SK-N-SH (cell line): Measurements from ENCODE around the gene BMP7. TPM values are rescaled to one million over a fixed set of nuclear protein-coding genes. Genes with fewer than 3 reads are reported as not detected.

ENCODE experiments used
- CTCF ChIA-PET: fragments of 300-600, 350-600 bp; formaldehyde crosslinking; extraction: SDS; loops from one replicate; lab custom pipeline; 2021; lab: Yijun Ruan, JAX
- POLR2A ChIA-PET: fragments of 350-600 bp; sonication (Branson Sonifier 250); formaldehyde crosslinking; extraction: SDS; loops from one replicate; lab custom pipeline; 2020; ENCODE audit warnings: antibody characterized with exemption, inconsistent platforms; lab: Yijun Ruan, JAX
- DNase-seq: peaks from one replicate; pipeline ENCODE4 v3.0.0; 2012
- H2AFZ ChIP-seq: fragments of 200-600 bp; sonication (generic); 2 replicates; pipeline ENCODE4 v1.8.1; 2016; ENCODE audit warnings: antibody characterized with exemption, mild to moderate bottlenecking, low read depth
- H3F3A ChIP-seq: fragments of 200-600 bp; sonication (generic); replicated peaks from 2 replicates; pipeline ENCODE3; 2016; ENCODE audit warnings: antibody characterized with exemption, mild to moderate bottlenecking; ENCODE audit not compliant: insufficient read depth
- H3K27ac ChIP-seq, 2 experiments: fragments of 200-500 bp in 1 of 2; fragments of 200-600 bp in 1 of 2; sonication (Bioruptor generic) in 1 of 2; sonication (generic), shearing (Covaris generic) in 1 of 2; 2 replicates each; pipeline versions ENCODE4 v1.5.1 to v1.6.1; 2014 to 2016; ENCODE audit warnings: low read depth in 2 of 2, inconsistent platforms in 1 of 2, low read length in 1 of 2, mild to moderate bottlenecking in 1 of 2, mixed read lengths in 1 of 2
- H3K27me3 ChIP-seq: fragments of 200-600 bp; sonication (generic), shearing (Covaris generic); 2 replicates; pipeline ENCODE4 v1.6.1; 2016; ENCODE audit warnings: mixed run types; ENCODE audit not compliant: insufficient read depth
- H3K36me3 ChIP-seq, 2 experiments: fragments of 200-500 bp in 1 of 2; fragments of 200-600 bp in 1 of 2; sonication (Bioruptor generic) in 1 of 2; sonication (generic) in 1 of 2; replicated peaks in 1 of 2; 2 replicates each; pipeline versions ENCODE3 to v1.5.1; 2014 to 2016; ENCODE audit warnings: low read length in 1 of 2, mild to moderate bottlenecking in 1 of 2; ENCODE audit not compliant: insufficient read depth in 2 of 2, control insufficient read depth in 1 of 2
- H3K4me1 ChIP-seq, 2 experiments: fragments of 200-500 bp in 1 of 2; fragments of 200-600 bp in 1 of 2; sonication (Bioruptor generic) in 1 of 2; sonication (generic), shearing (Covaris generic) in 1 of 2; 2 replicates each; pipeline versions ENCODE4 v1.5.1 to v1.6.1; 2014 to 2016; ENCODE audit warnings: low read depth in 1 of 2, low read length in 1 of 2, mixed run types in 1 of 2; ENCODE audit not compliant: insufficient read depth in 2 of 2, control insufficient read depth in 1 of 2
- H3K4me2 ChIP-seq: fragments of 200-600 bp; sonication (generic), shearing (Covaris generic); 2 replicates; pipeline ENCODE4 v1.6.1; 2017; ENCODE audit warnings: mixed run types
- H3K4me3 ChIP-seq, 2 experiments: fragments of 200-500 bp in 1 of 2; fragments of 200-600 bp in 1 of 2; sonication (Bioruptor generic) in 1 of 2; sonication (generic), shearing (Covaris generic) in 1 of 2; 2 replicates each; pipeline versions ENCODE4 v1.5.1 to v1.8.1; 2014 to 2016; ENCODE audit warnings: low read depth in 2 of 2, inconsistent platforms in 1 of 2, low read length in 1 of 2, mild to moderate bottlenecking in 1 of 2, mixed read lengths in 1 of 2, moderate library complexity in 1 of 2
- H3K79me2 ChIP-seq: fragments of 200-600 bp; sonication (generic); 2 replicates; pipeline ENCODE4 v1.8.1; 2017; ENCODE audit warnings: mild to moderate bottlenecking; ENCODE audit not compliant: insufficient read depth
- H3K9ac ChIP-seq: fragments of 200-600 bp; sonication (generic); 2 replicates; pipeline ENCODE4 v1.6.1; 2017; ENCODE audit warnings: mixed run types
- H3K9me2 ChIP-seq: fragments of 200-600 bp; sonication (generic); 2 replicates; pipeline ENCODE4 v1.6.1; 2017; ENCODE audit warnings: mixed run types
- H3K9me3 ChIP-seq: fragments of 200-600 bp; sonication (generic); 2 replicates; pipeline ENCODE4 v1.6.1; 2017; ENCODE audit warnings: mixed run types, mild to moderate bottlenecking, moderate library complexity
- H4K20me1 ChIP-seq: fragments of 200-600 bp; sonication (generic); 2 replicates; pipeline ENCODE4 v1.6.1; 2017; ENCODE audit warnings: mild to moderate bottlenecking, mixed run types; ENCODE audit not compliant: insufficient read depth
- CHD2 ChIP-seq: fragments of 150-350 bp; IDR thresholded peaks from 2 replicates; pipeline ENCODE4 v1.6.1; 2018; ENCODE audit warnings: low read length; ENCODE audit not compliant: partially characterized antibody
- ELF1 ChIP-seq: IDR thresholded peaks from 2 replicates; pipeline ENCODE4 v1.4.0; 2012
- EP300 ChIP-seq, 2 experiments: IDR thresholded peaks; 2 replicates each; pipeline versions ENCODE4 v1.4.0 to v1.6.1; 2012; ENCODE audit warnings: borderline replicate concordance in 1 of 2, low read depth in 1 of 2, low read length in 1 of 2
- EZH2phosphoT487 ChIP-seq: fragments of 200-600 bp; sonication (generic); IDR thresholded peaks from 2 replicates; pipeline ENCODE4 v1.6.1; 2017; ENCODE audit warnings: low read depth, mixed run types, mild to moderate bottlenecking, antibody characterized with exemption, moderate library complexity, borderline replicate concordance
- FOXJ3 ChIP-seq: sonication (generic); formaldehyde crosslinking; IDR thresholded peaks from 2 replicates; pipeline ENCODE4 v1.5.1; 2020; ENCODE audit warnings: mild to moderate bottlenecking, missing genetic modification reagents
- GATA2 ChIP-seq: sonication (generic); formaldehyde crosslinking; IDR thresholded peaks from 2 replicates; pipeline ENCODE4 v1.5.0; 2020; ENCODE audit warnings: mild to moderate bottlenecking, missing genetic modification reagents
- JUND ChIP-seq: IDR thresholded peaks from 2 replicates; pipeline ENCODE4 v1.4.0; 2012
- MEF2A ChIP-seq: IDR thresholded peaks from 2 replicates; pipeline ENCODE4 v1.4.0; 2012; ENCODE audit warnings: low read depth, borderline replicate concordance
- MXI1 ChIP-seq: IDR thresholded peaks from 2 replicates; pipeline ENCODE4 v1.6.1; 2012; ENCODE audit warnings: mild to moderate bottlenecking, low read depth, low read length, improper control_type of control experiment
- NFIC ChIP-seq: IDR thresholded peaks from 2 replicates; pipeline ENCODE4 v1.4.0; 2012; ENCODE audit warnings: borderline replicate concordance
- NRF1 ChIP-seq: IDR thresholded peaks from 2 replicates; pipeline ENCODE4 v1.6.1; 2012; ENCODE audit warnings: low read depth, mild to moderate bottlenecking, low read length
- RAD21 ChIP-seq: IDR thresholded peaks from 2 replicates; pipeline ENCODE4 v1.6.1; 2012; ENCODE audit warnings: mild to moderate bottlenecking, low read length
- RCOR1 ChIP-seq: fragments of 150-350 bp; IDR thresholded peaks from 2 replicates; pipeline ENCODE4 v1.6.1; 2017; ENCODE audit warnings: antibody characterized with exemption, low read length
- RFX5 ChIP-seq: IDR thresholded peaks from 2 replicates; pipeline ENCODE4 v1.6.1; 2012; ENCODE audit warnings: mild to moderate bottlenecking, improper control_type of control experiment, low read length
- SIN3A ChIP-seq: IDR thresholded peaks from 2 replicates; pipeline ENCODE4 v1.6.1; 2012; ENCODE audit warnings: low read depth, mild to moderate bottlenecking, low read length, moderate library complexity, borderline replicate concordance
- WGBS: methylation state at CpG from one replicate; pipeline ENCODE4 v1.1.6; 2017; ENCODE audit warnings: low lambda C conversion rate; 5-methylcytosine and 5-hydroxymethylcytosine counted together
- polyA plus RNA-seq, 3 experiments: library from polyadenylated mRNA; depleted of rRNA; stranded (reverse); fragments of >200 nt; gene quantifications; 2 replicates each; pipeline ENCODE4 v1.2.3, GENCODE V29; 2012
- TF ChIP-seq, protein P1 (sequence below): fragments of 200-600 bp; sonication (generic); IDR thresholded peaks from 2 replicates; pipeline ENCODE4 v1.6.1; 2017; ENCODE audit warnings: antibody characterized with exemption, mild to moderate bottlenecking, moderate library complexity
- TF ChIP-seq, protein P2 (sequence below): IDR thresholded peaks from 2 replicates; pipeline ENCODE4; 2012
- TF ChIP-seq, protein P3 (sequence below): IDR thresholded peaks from 2 replicates; pipeline ENCODE4 v1.4.0; 2012; ENCODE audit warnings: low read depth, borderline replicate concordance
- TF ChIP-seq, protein P4 (sequence below): IDR thresholded peaks from 2 replicates; pipeline ENCODE4 v1.6.1; 2012; ENCODE audit warnings: mild to moderate bottlenecking, low read depth, low read length, moderate library complexity

The BMP7 gene
- polyA plus RNA-seq, 1 of the 3 experiments (the other 2 are of a cell fraction) = not detected

DNA sequence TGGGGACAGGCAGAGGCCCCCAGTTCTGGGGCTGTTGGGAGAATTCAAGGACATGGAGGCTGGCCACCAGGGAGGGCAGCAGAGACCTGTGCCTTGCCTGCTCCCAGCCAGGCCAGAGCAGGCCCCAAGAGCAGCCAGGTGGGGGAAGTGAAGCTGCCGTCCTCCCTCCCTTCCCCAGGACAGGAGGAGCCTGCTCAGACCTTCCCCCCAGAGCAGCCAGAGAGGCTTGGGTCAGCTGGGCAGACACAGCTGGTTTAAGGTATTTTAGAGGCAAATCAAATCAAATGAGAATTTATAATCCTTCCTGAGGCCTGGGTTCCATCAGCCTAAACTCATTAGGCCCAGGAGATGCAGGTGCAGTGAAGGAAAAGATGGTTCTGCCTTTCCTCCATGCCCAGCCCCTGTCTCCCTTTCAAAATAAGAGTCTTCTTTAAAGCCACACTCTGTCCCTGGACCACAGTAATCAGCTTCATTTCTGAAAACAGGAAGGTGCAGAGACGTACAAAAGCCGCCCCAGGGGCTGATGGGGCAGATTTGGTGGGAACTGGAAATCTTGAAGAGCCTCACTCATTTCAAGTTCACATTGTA, 21.7 kb downstream of the BMP7 start:
- no peak for TF ChIP-seq NFIC
- no peak for TF ChIP-seq SIN3A
- TF ChIP-seq, protein P1, sequence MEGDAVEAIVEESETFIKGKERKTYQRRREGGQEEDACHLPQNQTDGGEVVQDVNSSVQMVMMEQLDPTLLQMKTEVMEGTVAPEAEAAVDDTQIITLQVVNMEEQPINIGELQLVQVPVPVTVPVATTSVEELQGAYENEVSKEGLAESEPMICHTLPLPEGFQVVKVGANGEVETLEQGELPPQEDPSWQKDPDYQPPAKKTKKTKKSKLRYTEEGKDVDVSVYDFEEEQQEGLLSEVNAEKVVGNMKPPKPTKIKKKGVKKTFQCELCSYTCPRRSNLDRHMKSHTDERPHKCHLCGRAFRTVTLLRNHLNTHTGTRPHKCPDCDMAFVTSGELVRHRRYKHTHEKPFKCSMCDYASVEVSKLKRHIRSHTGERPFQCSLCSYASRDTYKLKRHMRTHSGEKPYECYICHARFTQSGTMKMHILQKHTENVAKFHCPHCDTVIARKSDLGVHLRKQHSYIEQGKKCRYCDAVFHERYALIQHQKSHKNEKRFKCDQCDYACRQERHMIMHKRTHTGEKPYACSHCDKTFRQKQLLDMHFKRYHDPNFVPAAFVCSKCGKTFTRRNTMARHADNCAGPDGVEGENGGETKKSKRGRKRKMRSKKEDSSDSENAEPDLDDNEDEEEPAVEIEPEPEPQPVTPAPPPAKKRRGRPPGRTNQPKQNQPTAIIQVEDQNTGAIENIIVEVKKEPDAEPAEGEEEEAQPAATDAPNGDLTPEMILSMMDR = no peak
- TF ChIP-seq RCOR1 = peak; percentile 92
- TF ChIP-seq FOXJ3 (CRISPR knock-in tag) = peak; percentile 64; the same call in 1 of the 2 replicates
- TF ChIP-seq JUND = no peak
- 0 out of 2 replicates have a peak, but pooled peaks have one; percentile 27 for TF ChIP-seq RFX5
- TF ChIP-seq MXI1 = peak; percentile 24; the same call in 1 of the 2 replicates
- no peak for TF ChIP-seq EZH2phosphoT487
- TF ChIP-seq, protein P2, sequence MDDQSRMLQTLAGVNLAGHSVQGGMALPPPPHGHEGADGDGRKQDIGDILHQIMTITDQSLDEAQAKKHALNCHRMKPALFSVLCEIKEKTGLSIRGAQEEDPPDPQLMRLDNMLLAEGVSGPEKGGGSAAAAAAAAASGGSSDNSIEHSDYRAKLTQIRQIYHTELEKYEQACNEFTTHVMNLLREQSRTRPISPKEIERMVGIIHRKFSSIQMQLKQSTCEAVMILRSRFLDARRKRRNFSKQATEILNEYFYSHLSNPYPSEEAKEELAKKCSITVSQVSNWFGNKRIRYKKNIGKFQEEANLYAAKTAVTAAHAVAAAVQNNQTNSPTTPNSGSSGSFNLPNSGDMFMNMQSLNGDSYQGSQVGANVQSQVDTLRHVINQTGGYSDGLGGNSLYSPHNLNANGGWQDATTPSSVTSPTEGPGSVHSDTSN = no peak
- no peak for TF ChIP-seq ELF1
- TF ChIP-seq EP300 (IDR thresholded peaks at IDR 0.05; ENCODE audit: borderline replicate concordance in 1 of 2, low read depth in 1 of 2, low read length in 1 of 2) = peak in 1 of 2 experiments; percentile 98; a peak in 2 of 4 replicates
- TF ChIP-seq, protein P3, sequence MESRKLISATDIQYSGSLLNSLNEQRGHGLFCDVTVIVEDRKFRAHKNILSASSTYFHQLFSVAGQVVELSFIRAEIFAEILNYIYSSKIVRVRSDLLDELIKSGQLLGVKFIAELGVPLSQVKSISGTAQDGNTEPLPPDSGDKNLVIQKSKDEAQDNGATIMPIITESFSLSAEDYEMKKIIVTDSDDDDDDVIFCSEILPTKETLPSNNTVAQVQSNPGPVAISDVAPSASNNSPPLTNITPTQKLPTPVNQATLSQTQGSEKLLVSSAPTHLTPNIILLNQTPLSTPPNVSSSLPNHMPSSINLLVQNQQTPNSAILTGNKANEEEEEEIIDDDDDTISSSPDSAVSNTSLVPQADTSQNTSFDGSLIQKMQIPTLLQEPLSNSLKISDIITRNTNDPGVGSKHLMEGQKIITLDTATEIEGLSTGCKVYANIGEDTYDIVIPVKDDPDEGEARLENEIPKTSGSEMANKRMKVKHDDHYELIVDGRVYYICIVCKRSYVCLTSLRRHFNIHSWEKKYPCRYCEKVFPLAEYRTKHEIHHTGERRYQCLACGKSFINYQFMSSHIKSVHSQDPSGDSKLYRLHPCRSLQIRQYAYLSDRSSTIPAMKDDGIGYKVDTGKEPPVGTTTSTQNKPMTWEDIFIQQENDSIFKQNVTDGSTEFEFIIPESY = no peak
- TF ChIP-seq, protein P4, sequence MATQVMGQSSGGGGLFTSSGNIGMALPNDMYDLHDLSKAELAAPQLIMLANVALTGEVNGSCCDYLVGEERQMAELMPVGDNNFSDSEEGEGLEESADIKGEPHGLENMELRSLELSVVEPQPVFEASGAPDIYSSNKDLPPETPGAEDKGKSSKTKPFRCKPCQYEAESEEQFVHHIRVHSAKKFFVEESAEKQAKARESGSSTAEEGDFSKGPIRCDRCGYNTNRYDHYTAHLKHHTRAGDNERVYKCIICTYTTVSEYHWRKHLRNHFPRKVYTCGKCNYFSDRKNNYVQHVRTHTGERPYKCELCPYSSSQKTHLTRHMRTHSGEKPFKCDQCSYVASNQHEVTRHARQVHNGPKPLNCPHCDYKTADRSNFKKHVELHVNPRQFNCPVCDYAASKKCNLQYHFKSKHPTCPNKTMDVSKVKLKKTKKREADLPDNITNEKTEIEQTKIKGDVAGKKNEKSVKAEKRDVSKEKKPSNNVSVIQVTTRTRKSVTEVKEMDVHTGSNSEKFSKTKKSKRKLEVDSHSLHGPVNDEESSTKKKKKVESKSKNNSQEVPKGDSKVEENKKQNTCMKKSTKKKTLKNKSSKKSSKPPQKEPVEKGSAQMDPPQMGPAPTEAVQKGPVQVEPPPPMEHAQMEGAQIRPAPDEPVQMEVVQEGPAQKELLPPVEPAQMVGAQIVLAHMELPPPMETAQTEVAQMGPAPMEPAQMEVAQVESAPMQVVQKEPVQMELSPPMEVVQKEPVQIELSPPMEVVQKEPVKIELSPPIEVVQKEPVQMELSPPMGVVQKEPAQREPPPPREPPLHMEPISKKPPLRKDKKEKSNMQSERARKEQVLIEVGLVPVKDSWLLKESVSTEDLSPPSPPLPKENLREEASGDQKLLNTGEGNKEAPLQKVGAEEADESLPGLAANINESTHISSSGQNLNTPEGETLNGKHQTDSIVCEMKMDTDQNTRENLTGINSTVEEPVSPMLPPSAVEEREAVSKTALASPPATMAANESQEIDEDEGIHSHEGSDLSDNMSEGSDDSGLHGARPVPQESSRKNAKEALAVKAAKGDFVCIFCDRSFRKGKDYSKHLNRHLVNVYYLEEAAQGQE = no peak
- peak; percentile 74 for TF ChIP-seq GATA2 (CRISPR knock-in tag)
- TF ChIP-seq CHD2 = peak; percentile 87
- peak; percentile 60 for TF ChIP-seq RAD21
- 0 out of 2 replicates have a peak, but pooled peaks have one; percentile 8 for TF ChIP-seq MEF2A
- TF ChIP-seq NRF1 = no peak
- Histone ChIP-seq H3K4me2 (no peak overlapping the region), H4K20me1 (no peaks in the 10 kb centered on the region), H3K79me2 (no peaks in the 10 kb centered on the region), H3K27ac (peak overlapping the region in 1 of 2 experiments; percentile 78; a peak in 2 of 4 replicates), H3K9ac (no peak overlapping the region), H3K36me3 (no peaks in the 10 kb centered on the region), H3K9me3 (no peaks in the 10 kb centered on the region), H3K4me1 (peaks cover 0 to 38% of the 10 kb centered on the region in 2 experiments; a peak in 1 of 4 replicates), H3K27me3 (no peaks in the 10 kb centered on the region), H3F3A (no peaks in the 10 kb centered on the region), H2AFZ (no peak overlapping the region), H3K4me3 (no peak overlapping the region), H3K9me2 (no peaks in the 10 kb centered on the region)
- WGBS = 17% methylated on average over 3 of the region's 3 CpGs
- ChIA-PET CTCF (interaction anchor here (0.6 to 6.0 kb wide), 31 partner anchors 8 to 159 kb away, joined by 3 to 38 read pairs (median 3); partner anchors contain the start of gene SPO11), POLR2A (interaction anchor here (0.7 kb wide), 1 partner anchor 43 kb away, joined by 4 read pairs; no protein-coding TSS in a partner anchor)
- peak; percentile 73 for DNase-seq
